ENCODE data around the gene WNT3.

WNT3 gene

GRCh38 chr17:46833840-46834208, 15.3 kb upstream of the WNT3 start:
- DNase-seq: no peak

- no peak for DNase-seq
Observed at GRCh38 chr17:46832945-46833839, 14.7 kb upstream of the WNT3 start.

- DNase-seq: no peak
Observed at GRCh38 chr17:46832331-46832821, 13.9 kb upstream of the WNT3 start.

- no peak for DNase-seq
Observed at GRCh38 chr17:46831573-46832330, 13.3 kb upstream of the WNT3 start.

GRCh38 chr17:46827274-46827673, 8.8 kb upstream of the WNT3 start:
- DNase-seq: no peak

- DNase-seq: no peak
Observed at GRCh38 chr17:46826116-46826515, 7.6 kb upstream of the WNT3 start.

GRCh38 chr17:46823657-46824056, 5.2 kb upstream of the WNT3 start:
- no peak for DNase-seq

- DNase-seq: no peak
Observed at GRCh38 chr17:46822388-46822921, 4.0 kb upstream of the WNT3 start.

GRCh38 chr17:46821482-46822387, 3.2 kb upstream of the WNT3 start:
- no peak for DNase-seq

GRCh38 chr17:46820592-46821450, 2.3 kb upstream of the WNT3 start:
- DNase-seq: no peak

GRCh38 chr17:46819906-46820351, 1.4 kb upstream of the WNT3 start:
- no peak for DNase-seq

- no peak for DNase-seq
Observed at GRCh38 chr17:46818929-46819859, 702 bp upstream of the WNT3 start.

- no peak for DNase-seq
Observed at GRCh38 chr17:46817901-46818209, 637 bp downstream of the WNT3 start.

GRCh38 chr17:46817151-46817900, 1.2 kb downstream of the WNT3 start:
- DNase-seq: no peak

- DNase-seq: no peak
Observed at GRCh38 chr17:46815474-46816353, 2.8 kb downstream of the WNT3 start.

- DNase-seq: no peak
Observed at GRCh38 chr17:46814446-46814845, 4.0 kb downstream of the WNT3 start.

- DNase-seq: no peak
Observed at GRCh38 chr17:46813920-46814319, 4.6 kb downstream of the WNT3 start.

GRCh38 chr17:46812624-46813318, 5.7 kb downstream of the WNT3 start:
- DNase-seq: no peak
